HG02973 (cell line): ENCODE data around the gene FAM118B.
"Not testable (repeated sequence)": the region's sequence is repeated elsewhere in the genome, so short reads cannot be mapped to it uniquely, and the experiment has no call there.

Source experiments
- ATAC-seq: cut with Tn5 transposase; IDR thresholded peaks from one replicate; pipeline ENCODE4 v1.9.1; 2021; ENCODE audit warnings: moderate library complexity; ENCODE audit not compliant: unreplicated experiment

FAM118B gene

GRCh38 chr11:126216526-126217305 lies 5.1 kb downstream of the FAM118B start:
- ATAC-seq, result no peak

- no peak for ATAC-seq
These were observed 5.9 kb downstream of the FAM118B start for GRCh38 chr11:126217491-126217890.

GRCh38 chr11:126219547-126219946 lies 8.0 kb downstream of the FAM118B start:
- no peak for ATAC-seq

GRCh38 chr11:126224647-126225294 lies 13.2 kb downstream of the FAM118B start:
- ATAC-seq, result no peak

- ATAC-seq, result no peak
These were observed 13.7 kb downstream of the FAM118B start for GRCh38 chr11:126225295-126225665.

GRCh38 chr11:126226334-126227084 lies 14.9 kb downstream of the FAM118B start:
- no peak for ATAC-seq

GRCh38 chr11:126229858-126230540 lies 18.4 kb downstream of the FAM118B start:
- ATAC-seq, result no peak

- ATAC-seq, result no peak
These were observed 20.3 kb downstream of the FAM118B start for GRCh38 chr11:126231725-126232459.

GRCh38 chr11:126232683-126233082 lies 21.1 kb downstream of the FAM118B start:
- ATAC-seq, result no peak

- ATAC-seq, result no peak
These were observed 21.8 kb downstream of the FAM118B start for GRCh38 chr11:126233391-126233790.

- no peak for ATAC-seq
These were observed 35.1 kb downstream of the FAM118B start for GRCh38 chr11:126246636-126247035.

GRCh38 chr11:126253265-126253664 lies 41.7 kb downstream of the FAM118B start:
- no peak for ATAC-seq

- no peak for ATAC-seq
These were observed 43.2 kb downstream of the FAM118B start for GRCh38 chr11:126254819-126255218.

- ATAC-seq, result not testable (repeated sequence)
These were observed 43.9 kb downstream of the FAM118B start for GRCh38 chr11:126255507-126255906.

GRCh38 chr11:126256216-126256615 lies 44.6 kb downstream of the FAM118B start:
- ATAC-seq, result no peak

- ATAC-seq, result no peak
These were observed 45.6 kb downstream of the FAM118B start for GRCh38 chr11:126257144-126257543.

- no peak for ATAC-seq
These were observed 46.2 kb downstream of the FAM118B start for GRCh38 chr11:126257764-126258163.

GRCh38 chr11:126262216-126262615 lies 50.6 kb downstream of the FAM118B start:
- ATAC-seq, result no peak

- ATAC-seq, result no peak
These were observed 51.9 kb downstream of the FAM118B start for GRCh38 chr11:126263489-126263888.

GRCh38 chr11:126265811-126266210 lies 54.2 kb downstream of the FAM118B start:
- ATAC-seq, result no peak

GRCh38 chr11:126267650-126268049 lies 56.1 kb downstream of the FAM118B start:
- no peak for ATAC-seq
